SK-N-SH (cell line): Measurements from ENCODE around the gene MAN1B1. TPM values are rescaled to one million over a fixed set of nuclear protein-coding genes. Genes with fewer than 3 reads are reported as not detected.

ENCODE experiments used
- CTCF ChIA-PET: fragments of 300-600, 350-600 bp; formaldehyde crosslinking; extraction: SDS; loops from one replicate; lab custom pipeline; 2021; lab: Yijun Ruan, JAX
- POLR2A ChIA-PET: fragments of 350-600 bp; sonication (Branson Sonifier 250); formaldehyde crosslinking; extraction: SDS; loops from one replicate; lab custom pipeline; 2020; ENCODE audit warnings: antibody characterized with exemption, inconsistent platforms; lab: Yijun Ruan, JAX
- DNase-seq: peaks from one replicate; pipeline ENCODE4 v3.0.0; 2012
- H2AFZ ChIP-seq: fragments of 200-600 bp; sonication (generic); 2 replicates; pipeline ENCODE4 v1.8.1; 2016; ENCODE audit warnings: antibody characterized with exemption, mild to moderate bottlenecking, low read depth
- H3F3A ChIP-seq: fragments of 200-600 bp; sonication (generic); replicated peaks from 2 replicates; pipeline ENCODE3; 2016; ENCODE audit warnings: antibody characterized with exemption, mild to moderate bottlenecking; ENCODE audit not compliant: insufficient read depth
- H3K27ac ChIP-seq, 2 experiments: fragments of 200-500 bp in 1 of 2; fragments of 200-600 bp in 1 of 2; sonication (Bioruptor generic) in 1 of 2; sonication (generic), shearing (Covaris generic) in 1 of 2; 2 replicates each; pipeline versions ENCODE4 v1.5.1 to v1.6.1; 2014 to 2016; ENCODE audit warnings: low read depth in 2 of 2, inconsistent platforms in 1 of 2, low read length in 1 of 2, mild to moderate bottlenecking in 1 of 2, mixed read lengths in 1 of 2
- H3K27me3 ChIP-seq: fragments of 200-600 bp; sonication (generic), shearing (Covaris generic); 2 replicates; pipeline ENCODE4 v1.6.1; 2016; ENCODE audit warnings: mixed run types; ENCODE audit not compliant: insufficient read depth
- H3K36me3 ChIP-seq, 2 experiments: fragments of 200-500 bp in 1 of 2; fragments of 200-600 bp in 1 of 2; sonication (Bioruptor generic) in 1 of 2; sonication (generic) in 1 of 2; replicated peaks in 1 of 2; 2 replicates each; pipeline versions ENCODE3 to v1.5.1; 2014 to 2016; ENCODE audit warnings: low read length in 1 of 2, mild to moderate bottlenecking in 1 of 2; ENCODE audit not compliant: insufficient read depth in 2 of 2, control insufficient read depth in 1 of 2
- H3K4me1 ChIP-seq, 2 experiments: fragments of 200-500 bp in 1 of 2; fragments of 200-600 bp in 1 of 2; sonication (Bioruptor generic) in 1 of 2; sonication (generic), shearing (Covaris generic) in 1 of 2; 2 replicates each; pipeline versions ENCODE4 v1.5.1 to v1.6.1; 2014 to 2016; ENCODE audit warnings: low read depth in 1 of 2, low read length in 1 of 2, mixed run types in 1 of 2; ENCODE audit not compliant: insufficient read depth in 2 of 2, control insufficient read depth in 1 of 2
- H3K4me2 ChIP-seq: fragments of 200-600 bp; sonication (generic), shearing (Covaris generic); 2 replicates; pipeline ENCODE4 v1.6.1; 2017; ENCODE audit warnings: mixed run types
- H3K4me3 ChIP-seq, 2 experiments: fragments of 200-500 bp in 1 of 2; fragments of 200-600 bp in 1 of 2; sonication (Bioruptor generic) in 1 of 2; sonication (generic), shearing (Covaris generic) in 1 of 2; 2 replicates each; pipeline versions ENCODE4 v1.5.1 to v1.8.1; 2014 to 2016; ENCODE audit warnings: low read depth in 2 of 2, inconsistent platforms in 1 of 2, low read length in 1 of 2, mild to moderate bottlenecking in 1 of 2, mixed read lengths in 1 of 2, moderate library complexity in 1 of 2
- H3K79me2 ChIP-seq: fragments of 200-600 bp; sonication (generic); 2 replicates; pipeline ENCODE4 v1.8.1; 2017; ENCODE audit warnings: mild to moderate bottlenecking; ENCODE audit not compliant: insufficient read depth
- H3K9ac ChIP-seq: fragments of 200-600 bp; sonication (generic); 2 replicates; pipeline ENCODE4 v1.6.1; 2017; ENCODE audit warnings: mixed run types
- H3K9me2 ChIP-seq: fragments of 200-600 bp; sonication (generic); 2 replicates; pipeline ENCODE4 v1.6.1; 2017; ENCODE audit warnings: mixed run types
- H3K9me3 ChIP-seq: fragments of 200-600 bp; sonication (generic); 2 replicates; pipeline ENCODE4 v1.6.1; 2017; ENCODE audit warnings: mixed run types, mild to moderate bottlenecking, moderate library complexity
- H4K20me1 ChIP-seq: fragments of 200-600 bp; sonication (generic); 2 replicates; pipeline ENCODE4 v1.6.1; 2017; ENCODE audit warnings: mild to moderate bottlenecking, mixed run types; ENCODE audit not compliant: insufficient read depth
- CTCF ChIP-seq: fragments of 200-600 bp; sonication (generic); IDR thresholded peaks from 2 replicates; pipeline ENCODE4 v1.6.1; 2017; ENCODE audit warnings: antibody characterized with exemption, mild to moderate bottlenecking, moderate library complexity
- ELF1 ChIP-seq: IDR thresholded peaks from 2 replicates; pipeline ENCODE4 v1.4.0; 2012
- EP300 ChIP-seq, 2 experiments: IDR thresholded peaks; 2 replicates each; pipeline versions ENCODE4 v1.4.0 to v1.6.1; 2012; ENCODE audit warnings: borderline replicate concordance in 1 of 2, low read depth in 1 of 2, low read length in 1 of 2
- EZH2phosphoT487 ChIP-seq: fragments of 200-600 bp; sonication (generic); IDR thresholded peaks from 2 replicates; pipeline ENCODE4 v1.6.1; 2017; ENCODE audit warnings: low read depth, mixed run types, mild to moderate bottlenecking, antibody characterized with exemption, moderate library complexity, borderline replicate concordance
- FOSL2 ChIP-seq: IDR thresholded peaks from 2 replicates; pipeline ENCODE4 v1.4.0; 2012; ENCODE audit warnings: low read depth, mild to moderate bottlenecking, moderate library complexity, borderline replicate concordance
- FOXJ3 ChIP-seq: sonication (generic); formaldehyde crosslinking; IDR thresholded peaks from 2 replicates; pipeline ENCODE4 v1.5.1; 2020; ENCODE audit warnings: mild to moderate bottlenecking, missing genetic modification reagents
- MEF2A ChIP-seq: IDR thresholded peaks from 2 replicates; pipeline ENCODE4 v1.4.0; 2012; ENCODE audit warnings: low read depth, borderline replicate concordance
- MXI1 ChIP-seq: IDR thresholded peaks from 2 replicates; pipeline ENCODE4 v1.6.1; 2012; ENCODE audit warnings: mild to moderate bottlenecking, low read depth, low read length, improper control_type of control experiment
- NFIC ChIP-seq: IDR thresholded peaks from 2 replicates; pipeline ENCODE4 v1.4.0; 2012; ENCODE audit warnings: borderline replicate concordance
- NRF1 ChIP-seq: IDR thresholded peaks from 2 replicates; pipeline ENCODE4 v1.6.1; 2012; ENCODE audit warnings: low read depth, mild to moderate bottlenecking, low read length
- PBX3 ChIP-seq: IDR thresholded peaks from 2 replicates; pipeline ENCODE4; 2012
- RAD21 ChIP-seq: IDR thresholded peaks from 2 replicates; pipeline ENCODE4 v1.6.1; 2012; ENCODE audit warnings: mild to moderate bottlenecking, low read length
- RFX5 ChIP-seq: IDR thresholded peaks from 2 replicates; pipeline ENCODE4 v1.6.1; 2012; ENCODE audit warnings: mild to moderate bottlenecking, improper control_type of control experiment, low read length
- RXRA ChIP-seq: IDR thresholded peaks from 2 replicates; pipeline ENCODE4 v1.4.0; 2012; ENCODE audit warnings: low read depth, mild to moderate bottlenecking, borderline replicate concordance
- SMC3 ChIP-seq: IDR thresholded peaks from 2 replicates; pipeline ENCODE4 v1.6.1; 2012; ENCODE audit warnings: low read depth, low read length, improper control_type of control experiment
- TEAD4 ChIP-seq: IDR thresholded peaks from 2 replicates; pipeline ENCODE4 v1.4.0; 2012; ENCODE audit warnings: mild to moderate bottlenecking, borderline replicate concordance; ENCODE audit not compliant: insufficient read depth
- WGBS: methylation state at CpG from one replicate; pipeline ENCODE4 v1.1.6; 2017; ENCODE audit warnings: low lambda C conversion rate; 5-methylcytosine and 5-hydroxymethylcytosine counted together
- polyA plus RNA-seq, 3 experiments: library from polyadenylated mRNA; depleted of rRNA; stranded (reverse); fragments of >200 nt; gene quantifications; 2 replicates each; pipeline ENCODE4 v1.2.3, GENCODE V29; 2012
- TF ChIP-seq, protein P1 (sequence below): IDR thresholded peaks from 2 replicates; pipeline ENCODE4 v1.4.0; 2012; ENCODE audit warnings: low read depth, borderline replicate concordance
- TF ChIP-seq, protein P2 (sequence below): IDR thresholded peaks from 2 replicates; pipeline ENCODE4 v1.4.0; 2012; ENCODE audit warnings: low read depth, borderline replicate concordance

Gene MAN1B1
- polyA plus RNA-seq, 1 of the 3 experiments (the other 2 are of a cell fraction): 57.8 TPM

- TF ChIP-seq SMC3 (peak; percentile 75), RFX5 (no peak), CTCF (peak; percentile 76), EP300 (IDR thresholded peaks at IDR 0.05; ENCODE audit: borderline replicate concordance in 1 of 2, low read depth in 1 of 2, low read length in 1 of 2) (no peak), MXI1 (no peak), RAD21 (peak; percentile 77), NFIC (no peak), PBX3 (no peak), NRF1 (no peak)
Observed at GRCh38 chr9:137067860-137068538, 18.8 kb upstream of the MAN1B1 start (continued).

DNA sequence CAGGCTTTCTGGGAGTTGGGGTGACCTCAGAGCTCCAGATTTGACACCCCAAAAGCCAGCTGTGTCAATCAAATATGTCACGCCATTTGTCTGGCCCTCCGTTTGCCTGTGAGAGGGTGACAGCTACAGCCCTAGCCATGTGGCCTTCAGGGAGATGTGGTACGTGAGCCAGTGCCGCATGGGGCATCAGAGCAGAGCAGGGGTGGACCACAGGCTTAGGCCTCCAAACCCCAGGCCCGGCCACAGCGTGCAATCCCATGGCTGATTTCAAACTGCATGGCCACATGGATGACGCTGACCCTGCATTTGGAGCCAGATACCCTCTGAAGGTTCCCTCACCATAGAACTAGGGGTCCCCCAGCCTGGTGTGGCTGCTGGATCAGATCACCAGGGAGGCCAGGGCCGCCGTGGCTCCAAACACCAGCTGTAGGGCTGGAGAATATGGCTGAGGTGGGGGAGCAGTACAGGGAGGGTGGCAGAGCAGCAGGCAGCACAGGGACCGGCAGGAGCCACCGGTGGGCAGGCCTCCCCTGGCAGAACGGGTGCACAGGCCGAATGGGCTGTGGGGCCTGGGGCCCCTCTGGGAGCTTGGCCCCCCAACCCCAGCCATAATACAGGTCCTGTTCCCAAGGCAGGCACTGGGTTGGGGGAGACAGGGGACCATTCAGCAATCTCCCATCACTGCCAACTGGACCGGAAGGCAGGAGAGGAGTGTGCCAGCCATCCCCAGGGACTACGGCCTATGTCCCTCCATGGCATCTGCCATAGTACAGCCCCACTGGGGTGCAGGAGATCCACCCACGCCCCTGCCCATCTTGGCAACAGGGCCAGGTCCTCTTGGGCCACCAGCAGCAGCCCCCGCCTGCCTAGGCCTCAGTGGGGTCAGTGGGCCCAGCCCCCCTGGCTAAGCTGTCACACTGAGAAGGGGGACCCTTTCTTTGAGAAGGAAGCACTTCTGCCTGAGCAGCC is 18.0 kb upstream of the MAN1B1 start:
- ChIA-PET CTCF (interaction anchor here (0.5 to 16.8 kb wide), 26 partner anchors 8 to 1842 kb away, joined by 3 to 803 read pairs (median 6); partner anchors contain the start of genes ABCA2, ENTPD2, FUT7 and MAN1B1), POLR2A (interaction anchor here (0.6 to 2.8 kb wide), 6 partner anchors 13 to 43 kb away, joined by 3 to 21 read pairs (median 4); partner anchors contain the start of genes FUT7, MAN1B1 and NPDC1)
- WGBS: 98% methylated on average over 7 of the region's 17 CpGs
- DNase-seq: no peak
- H3K36me3 ChIP-seq: no peaks in the 10 kb centered on the region
- TF ChIP-seq RXRA: no peak
- no peak for TF ChIP-seq MEF2A
- no peak for TF ChIP-seq TEAD4
- TF ChIP-seq, protein P1, sequence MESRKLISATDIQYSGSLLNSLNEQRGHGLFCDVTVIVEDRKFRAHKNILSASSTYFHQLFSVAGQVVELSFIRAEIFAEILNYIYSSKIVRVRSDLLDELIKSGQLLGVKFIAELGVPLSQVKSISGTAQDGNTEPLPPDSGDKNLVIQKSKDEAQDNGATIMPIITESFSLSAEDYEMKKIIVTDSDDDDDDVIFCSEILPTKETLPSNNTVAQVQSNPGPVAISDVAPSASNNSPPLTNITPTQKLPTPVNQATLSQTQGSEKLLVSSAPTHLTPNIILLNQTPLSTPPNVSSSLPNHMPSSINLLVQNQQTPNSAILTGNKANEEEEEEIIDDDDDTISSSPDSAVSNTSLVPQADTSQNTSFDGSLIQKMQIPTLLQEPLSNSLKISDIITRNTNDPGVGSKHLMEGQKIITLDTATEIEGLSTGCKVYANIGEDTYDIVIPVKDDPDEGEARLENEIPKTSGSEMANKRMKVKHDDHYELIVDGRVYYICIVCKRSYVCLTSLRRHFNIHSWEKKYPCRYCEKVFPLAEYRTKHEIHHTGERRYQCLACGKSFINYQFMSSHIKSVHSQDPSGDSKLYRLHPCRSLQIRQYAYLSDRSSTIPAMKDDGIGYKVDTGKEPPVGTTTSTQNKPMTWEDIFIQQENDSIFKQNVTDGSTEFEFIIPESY: no peak
- TF ChIP-seq ELF1: no peak
- TF ChIP-seq, protein P2, sequence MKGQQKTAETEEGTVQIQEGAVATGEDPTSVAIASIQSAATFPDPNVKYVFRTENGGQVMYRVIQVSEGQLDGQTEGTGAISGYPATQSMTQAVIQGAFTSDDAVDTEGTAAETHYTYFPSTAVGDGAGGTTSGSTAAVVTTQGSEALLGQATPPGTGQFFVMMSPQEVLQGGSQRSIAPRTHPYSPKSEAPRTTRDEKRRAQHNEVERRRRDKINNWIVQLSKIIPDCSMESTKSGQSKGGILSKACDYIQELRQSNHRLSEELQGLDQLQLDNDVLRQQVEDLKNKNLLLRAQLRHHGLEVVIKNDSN: no peak
- TF ChIP-seq FOSL2: no peak
- TF ChIP-seq FOXJ3 (CRISPR knock-in tag): no peak
- no peak for TF ChIP-seq EZH2phosphoT487
- H3K79me2 ChIP-seq: 0 out of 2 replicates have a peak, but pooled peaks cover 3% of the 10 kb centered on the region
- H3K27ac ChIP-seq: no peak overlapping the region
- no peaks in the 10 kb centered on the region for H3K9me3 ChIP-seq
- H3K9ac ChIP-seq: no peak overlapping the region
- H3K4me2 ChIP-seq: peak overlapping the region; percentile 48
- H3K4me3 ChIP-seq: peak overlapping the region in 1 of 2 experiments; percentile 53; a peak in 2 of 4 replicates
- H3F3A ChIP-seq: peaks cover 11% of the 10 kb centered on the region
- H3K4me1 ChIP-seq: peaks cover 0 to 32% of the 10 kb centered on the region in 2 experiments; a peak in 1 of 4 replicates
- H3K27me3 ChIP-seq: no peaks in the 10 kb centered on the region
- H4K20me1 ChIP-seq: peaks cover 12% of the 10 kb centered on the region; the same call in 1 of the 2 replicates
- no peaks in the 10 kb centered on the region for H3K9me2 ChIP-seq
- no peak overlapping the region for H2AFZ ChIP-seq
